ENCODE results near the gene GLIPR2. TPM values are rescaled to one million over a fixed set of nuclear protein-coding genes. Genes with fewer than 3 reads are reported as not detected.
"Not testable (repeated sequence)": the region's sequence is repeated elsewhere in the genome, so short reads cannot be mapped to it uniquely, and the experiment has no call there.

Gene GLIPR2, protein sequence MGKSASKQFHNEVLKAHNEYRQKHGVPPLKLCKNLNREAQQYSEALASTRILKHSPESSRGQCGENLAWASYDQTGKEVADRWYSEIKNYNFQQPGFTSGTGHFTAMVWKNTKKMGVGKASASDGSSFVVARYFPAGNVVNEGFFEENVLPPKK
- total RNA-seq: 7.3 TPM in 2 replicates
- long read RNA-seq, transcript GLIPR2-202 (5 exons, 1,890 nt): major isoform, 10 of 14 reads
- long read RNA-seq, partial matches to known transcripts: 2 of 14 reads
- long read RNA-seq, other reads (novel, unspliced or antisense): 2 of 14 reads

DNA sequence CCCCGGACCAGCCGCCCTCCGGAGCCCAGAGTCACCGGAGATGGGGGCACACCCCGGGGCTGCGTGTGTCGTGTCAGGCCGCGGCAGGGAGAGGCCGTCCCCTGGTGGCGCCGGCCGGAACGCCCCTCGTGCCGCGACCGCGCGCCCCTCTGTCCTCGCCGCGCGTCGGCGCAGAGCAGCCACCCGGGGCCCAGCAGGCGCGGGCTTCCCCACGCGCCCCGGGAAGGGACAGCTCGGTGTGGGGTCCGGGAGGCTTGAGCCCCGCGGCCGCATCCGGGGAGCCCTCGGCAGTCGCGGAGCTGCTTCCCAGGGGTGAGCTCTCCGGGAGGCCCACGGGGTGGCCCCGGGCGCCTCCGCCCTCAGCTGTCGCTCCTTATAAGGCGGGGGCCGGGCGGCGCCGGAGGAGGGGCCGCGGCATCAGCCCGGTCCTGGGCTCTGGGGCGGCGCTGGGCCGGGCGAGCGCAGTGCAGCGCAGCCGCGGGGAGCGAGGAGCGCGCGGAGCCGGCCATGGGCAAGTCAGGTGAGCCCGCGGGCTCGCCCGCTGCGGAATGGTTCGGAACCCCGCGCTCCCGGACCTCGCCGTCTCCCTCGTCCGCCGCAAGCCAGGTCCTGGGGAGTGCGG, at the start of gene GLIPR2:
TSS of gene GLIPR2 (plus strand) at position 462 of the 622 bp plus-strand sequence. CDS start at position 508, 46 bp downstream.
- Mint-ChIP-seq H3K4me3 (ENCODE audit: low read depth) (peak within 1 kb of the TSS; percentile 89), H3K9me3 (ENCODE audit: low read depth) (no peaks in the 10 kb centered on the region), H3K27me3 (peaks cover 63% of the 10 kb centered on the region), H3K36me3 (ENCODE audit: insufficient read depth) (no peaks in the 10 kb centered on the region), H3K27ac (peak within 1 kb of the TSS; percentile 86), H3K4me1 (ENCODE audit: low read depth) (peaks cover 9% of the 10 kb centered on the region)
- TF ChIP-seq, protein P1, sequence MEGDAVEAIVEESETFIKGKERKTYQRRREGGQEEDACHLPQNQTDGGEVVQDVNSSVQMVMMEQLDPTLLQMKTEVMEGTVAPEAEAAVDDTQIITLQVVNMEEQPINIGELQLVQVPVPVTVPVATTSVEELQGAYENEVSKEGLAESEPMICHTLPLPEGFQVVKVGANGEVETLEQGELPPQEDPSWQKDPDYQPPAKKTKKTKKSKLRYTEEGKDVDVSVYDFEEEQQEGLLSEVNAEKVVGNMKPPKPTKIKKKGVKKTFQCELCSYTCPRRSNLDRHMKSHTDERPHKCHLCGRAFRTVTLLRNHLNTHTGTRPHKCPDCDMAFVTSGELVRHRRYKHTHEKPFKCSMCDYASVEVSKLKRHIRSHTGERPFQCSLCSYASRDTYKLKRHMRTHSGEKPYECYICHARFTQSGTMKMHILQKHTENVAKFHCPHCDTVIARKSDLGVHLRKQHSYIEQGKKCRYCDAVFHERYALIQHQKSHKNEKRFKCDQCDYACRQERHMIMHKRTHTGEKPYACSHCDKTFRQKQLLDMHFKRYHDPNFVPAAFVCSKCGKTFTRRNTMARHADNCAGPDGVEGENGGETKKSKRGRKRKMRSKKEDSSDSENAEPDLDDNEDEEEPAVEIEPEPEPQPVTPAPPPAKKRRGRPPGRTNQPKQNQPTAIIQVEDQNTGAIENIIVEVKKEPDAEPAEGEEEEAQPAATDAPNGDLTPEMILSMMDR (IDR thresholded peaks at IDR 0.05; ENCODE audit: unreplicated experiment): peak; percentile 60
- DNase-seq (ENCODE audit: low spot score, unreplicated experiment): peak; percentile 47

DNA sequence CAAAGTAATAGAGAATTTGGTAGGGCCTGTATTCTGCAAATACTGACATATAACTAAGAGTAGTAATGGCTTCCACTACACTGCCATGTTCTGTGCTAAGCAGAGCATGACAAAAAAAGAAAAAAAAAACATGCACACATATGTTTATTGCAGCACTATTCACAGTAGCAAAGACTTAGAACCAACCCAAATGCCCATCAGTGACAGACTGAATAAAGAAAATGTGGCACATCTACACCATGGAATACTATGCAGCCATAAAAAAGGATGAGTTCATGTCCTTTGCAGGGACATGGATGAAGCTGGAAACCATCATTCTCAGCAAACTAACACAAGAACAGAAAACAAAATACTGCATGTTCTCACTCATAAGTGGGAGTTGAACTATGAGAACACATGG, 49.5 kb upstream of the GLIPR2 start:
- H3K9me3 Mint-ChIP-seq (ENCODE audit: low read depth); H3K4me3 Mint-ChIP-seq (ENCODE audit: low read depth): not testable (repeated sequence)

DNA sequence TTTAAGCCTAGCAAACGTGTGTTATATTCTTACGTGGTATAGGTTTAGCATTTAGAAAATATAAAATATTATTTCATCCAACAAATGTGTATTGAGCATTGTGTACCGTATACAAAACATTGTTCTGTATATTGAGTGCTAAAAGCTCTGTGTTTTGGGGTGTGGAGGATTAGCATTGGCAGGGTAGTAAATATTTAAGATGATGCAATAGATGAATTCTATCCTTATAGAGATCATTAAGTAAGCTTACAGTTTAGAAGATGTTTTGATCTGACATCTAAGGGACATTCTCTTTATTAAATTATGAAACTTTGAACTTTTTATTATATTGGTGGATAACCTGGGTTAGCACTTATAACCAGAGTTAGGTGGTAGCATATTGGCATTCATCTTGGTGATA, 48.5 kb upstream of the GLIPR2 start:
- DNase-seq (ENCODE audit: low spot score, unreplicated experiment): no peak
- Mint-ChIP-seq H3K27me3 (no peaks in the 10 kb centered on the region), H3K9me3 (ENCODE audit: low read depth) (no peaks in the 10 kb centered on the region)

More for the DNA sequence above, 49.5 kb upstream of the GLIPR2 start:
- not testable (repeated sequence) for H3K27ac Mint-ChIP-seq; H3K4me1 Mint-ChIP-seq (ENCODE audit: low read depth); DNase-seq (ENCODE audit: low spot score, unreplicated experiment); H3K27me3 Mint-ChIP-seq
- H3K36me3 Mint-ChIP-seq (ENCODE audit: insufficient read depth): peaks cover 18% of the 10 kb centered on the region

DNA sequence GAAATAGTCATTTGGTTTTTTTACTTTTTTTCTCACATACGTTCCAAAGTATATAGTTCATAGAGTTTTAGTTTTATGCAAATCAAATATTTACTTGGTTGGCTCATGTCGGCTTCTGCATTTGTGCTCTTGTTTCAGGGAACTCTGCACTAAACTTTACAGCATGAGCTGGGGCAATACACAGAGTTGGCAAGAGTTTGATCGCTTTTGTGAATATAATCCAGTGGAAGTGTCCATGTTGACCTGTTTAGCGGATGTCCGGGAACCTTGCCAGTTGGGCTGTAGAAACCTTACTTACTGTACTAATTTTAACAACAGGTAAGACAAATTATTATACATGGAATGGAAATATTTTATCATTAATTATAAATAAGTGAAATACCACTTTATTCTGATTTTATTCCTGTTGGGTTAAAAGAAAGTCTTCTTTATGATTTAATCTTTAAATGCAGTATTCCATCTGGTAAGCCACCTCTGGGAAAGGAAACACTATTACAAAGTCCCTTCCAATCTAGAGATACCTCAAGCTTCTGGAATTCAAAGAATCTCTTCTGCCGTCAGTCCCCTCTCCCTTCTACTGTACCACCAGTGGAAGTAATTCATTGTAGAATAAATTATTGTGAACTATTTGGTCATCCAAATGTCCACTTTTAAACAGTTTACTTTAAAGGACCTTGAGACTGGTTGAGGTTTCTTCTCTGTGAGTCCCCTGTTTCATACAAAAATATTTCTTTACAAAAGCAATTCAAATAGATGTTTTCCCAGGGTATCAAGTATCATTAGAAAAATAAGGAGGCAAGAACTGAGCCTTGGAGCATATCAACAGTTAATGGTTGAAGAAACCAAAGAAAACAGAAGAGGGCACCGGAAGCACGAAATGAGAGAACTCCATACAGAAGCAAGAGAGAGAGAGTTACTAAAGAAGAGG, 45.2 kb upstream of the GLIPR2 start:
- H3K9me3 Mint-ChIP-seq (ENCODE audit: low read depth): no peaks in the 10 kb centered on the region
- H3K36me3 Mint-ChIP-seq (ENCODE audit: insufficient read depth): peaks cover 14% of the 10 kb centered on the region
- no peaks in the 10 kb centered on the region for H3K27me3 Mint-ChIP-seq
- peak overlapping the region; percentile 6 for H3K27ac Mint-ChIP-seq
- DNase-seq (ENCODE audit: low spot score, unreplicated experiment): no peak
- H3K4me3 Mint-ChIP-seq (ENCODE audit: low read depth): no peak overlapping the region
- TF ChIP-seq, protein P1 (IDR thresholded peaks at IDR 0.05; ENCODE audit: unreplicated experiment): no peak
- H3K4me1 Mint-ChIP-seq (ENCODE audit: low read depth): peaks cover 3% of the 10 kb centered on the region

More for the DNA sequence above, 48.5 kb upstream of the GLIPR2 start:
- H3K27ac Mint-ChIP-seq: no peak overlapping the region
- H3K4me3 Mint-ChIP-seq (ENCODE audit: low read depth): no peak overlapping the region
- TF ChIP-seq, protein P1 (IDR thresholded peaks at IDR 0.05; ENCODE audit: unreplicated experiment): no peak
- H3K36me3 Mint-ChIP-seq (ENCODE audit: insufficient read depth): peaks cover 18% of the 10 kb centered on the region
- peaks cover 3% of the 10 kb centered on the region for H3K4me1 Mint-ChIP-seq (ENCODE audit: low read depth)

DNA sequence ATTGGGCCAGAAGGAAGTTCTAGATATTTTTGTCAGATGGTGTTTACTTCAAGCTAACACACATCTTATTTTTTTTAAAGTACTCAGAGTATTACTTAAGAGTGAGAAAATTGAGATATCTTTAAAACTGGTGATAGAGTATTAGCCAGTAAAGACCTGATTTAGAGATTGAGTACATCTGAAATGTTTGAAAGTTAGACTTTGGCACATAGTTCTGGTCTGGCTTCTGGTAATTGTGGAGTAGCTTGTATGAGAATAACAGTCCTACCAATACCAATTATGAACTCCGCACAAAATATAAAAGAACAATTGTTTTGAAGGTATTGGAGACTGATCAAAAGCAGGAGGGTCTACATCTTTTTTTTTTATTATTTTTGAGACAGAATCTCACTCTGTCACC, 44.5 kb upstream of the GLIPR2 start:
- H3K4me1 Mint-ChIP-seq (ENCODE audit: low read depth): peaks cover 3% of the 10 kb centered on the region
- H3K9me3 Mint-ChIP-seq (ENCODE audit: low read depth): no peaks in the 10 kb centered on the region
- TF ChIP-seq, protein P1 (IDR thresholded peaks at IDR 0.05; ENCODE audit: unreplicated experiment): no peak
- no peak overlapping the region for H3K27ac Mint-ChIP-seq
- DNase-seq (ENCODE audit: low spot score, unreplicated experiment): no peak
- no peaks in the 10 kb centered on the region for H3K27me3 Mint-ChIP-seq
- H3K36me3 Mint-ChIP-seq (ENCODE audit: insufficient read depth): peaks cover 8% of the 10 kb centered on the region
- no peak overlapping the region for H3K4me3 Mint-ChIP-seq (ENCODE audit: low read depth)

All from progenitor cell of endocrine pancreas (in vitro differentiated cells).